Neutrophil (primary cell): ENCODE results near the gene HOMER1.

Source experiments
- H3K27ac ChIP-seq: fragments of 200-600 bp; sonication (generic); 2 replicates; pipeline ENCODE4 v1.5.1; 2016; ENCODE audit warnings: mild to moderate bottlenecking, moderate library complexity
- H3K27me3 ChIP-seq: fragments of 200-600 bp; sonication (generic); 2 replicates; pipeline ENCODE4 v1.6.0; 2016; ENCODE audit warnings: mild to moderate bottlenecking
- H3K36me3 ChIP-seq: fragments of 200-600 bp; sonication (generic); 2 replicates; pipeline ENCODE4 v1.5.1; 2017
- H3K4me1 ChIP-seq, 2 experiments: fragments of 200-600 bp in 1 of 2; sonication (generic) in 1 of 2; 1 replicate in 1 of 2; 2 replicates in 1 of 2; pipeline versions ENCODE4 v1.5.1 to v1.6.1; 2013 to 2016; ENCODE audit warnings: low read depth in 1 of 2, low read length in 1 of 2, mild to moderate bottlenecking in 1 of 2, moderate library complexity in 1 of 2; ENCODE audit not compliant: control insufficient read depth in 1 of 2, insufficient read depth in 1 of 2
- H3K4me3 ChIP-seq, 2 experiments: fragments of 200-600 bp in 1 of 2; sonication (generic) in 1 of 2; 1 replicate in 1 of 2; 2 replicates in 1 of 2; pipeline ENCODE4 v1.5.1; 2013 to 2016; ENCODE audit warnings: low read depth in 1 of 2, low read length in 1 of 2, mild to moderate bottlenecking in 1 of 2, moderate library complexity in 1 of 2
- H3K9me3 ChIP-seq: fragments of 200-600 bp; sonication (generic); 2 replicates; pipeline ENCODE4 v1.5.1; 2016
- CTCF ChIP-seq: fragments of 200-600 bp; sonication (generic); IDR thresholded peaks from 2 replicates; pipeline ENCODE4 v1.5.1; 2016; ENCODE audit warnings: antibody characterized with exemption

Gene HOMER1, protein sequence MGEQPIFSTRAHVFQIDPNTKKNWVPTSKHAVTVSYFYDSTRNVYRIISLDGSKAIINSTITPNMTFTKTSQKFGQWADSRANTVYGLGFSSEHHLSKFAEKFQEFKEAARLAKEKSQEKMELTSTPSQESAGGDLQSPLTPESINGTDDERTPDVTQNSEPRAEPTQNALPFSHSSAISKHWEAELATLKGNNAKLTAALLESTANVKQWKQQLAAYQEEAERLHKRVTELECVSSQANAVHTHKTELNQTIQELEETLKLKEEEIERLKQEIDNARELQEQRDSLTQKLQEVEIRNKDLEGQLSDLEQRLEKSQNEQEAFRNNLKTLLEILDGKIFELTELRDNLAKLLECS

GRCh38 chr5:79513704-79514390, at the start of gene HOMER1:
Gene HOMER1, minus strand, starts transcription at chr5:79514134. Its CDS starts 1,360 bp downstream, at chr5:79512774.
- peak within 1 kb of the TSS; percentile 69 for H3K4me3 ChIP-seq
- H3K27ac ChIP-seq: peak within 1 kb of the TSS; percentile 58
- no peaks in the 10 kb centered on the region for H3K9me3 ChIP-seq
- H3K27me3 ChIP-seq: peaks cover 93% of the 10 kb centered on the region
- peaks cover 15 to 18% of the 10 kb centered on the region in 2 experiments for H3K4me1 ChIP-seq
- H3K36me3 ChIP-seq: no peaks in the 10 kb centered on the region
- no peak for TF ChIP-seq CTCF

DNA sequence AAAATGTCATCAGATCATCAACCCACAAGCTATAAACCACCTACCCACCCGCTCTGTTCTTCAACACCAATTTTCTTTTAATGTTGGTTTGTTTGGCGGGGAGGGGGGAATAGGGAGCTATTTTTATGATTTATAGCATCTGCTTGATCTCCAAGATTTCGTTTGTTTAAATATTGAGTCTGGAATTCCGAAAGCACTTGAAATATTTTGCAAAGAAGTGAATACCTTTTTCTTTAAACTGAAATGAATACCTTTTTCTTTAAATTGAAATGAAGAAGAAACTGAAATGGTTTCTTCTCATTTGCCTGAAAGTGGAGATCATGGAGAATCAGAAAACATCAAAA, 49.3 kb upstream of the HOMER1 start:
- Histone ChIP-seq H3K36me3 (no peaks in the 10 kb centered on the region), H3K27ac (no peak overlapping the region), H3K4me1 (no peaks in the 10 kb centered on the region), H3K9me3 (no peaks in the 10 kb centered on the region), H3K27me3 (no peaks in the 10 kb centered on the region), H3K4me3 (no peak overlapping the region)
- TF ChIP-seq CTCF: no peak

- no peak for TF ChIP-seq CTCF
- Histone ChIP-seq H3K9me3 (no peaks in the 10 kb centered on the region), H3K27ac (no peak overlapping the region), H3K36me3 (no peaks in the 10 kb centered on the region), H3K27me3 (no peaks in the 10 kb centered on the region), H3K4me3 (no peak overlapping the region), H3K4me1 (no peaks in the 10 kb centered on the region)
These were observed 48.7 kb upstream of the HOMER1 start for GRCh38 chr5:79562351-79563246.

DNA sequence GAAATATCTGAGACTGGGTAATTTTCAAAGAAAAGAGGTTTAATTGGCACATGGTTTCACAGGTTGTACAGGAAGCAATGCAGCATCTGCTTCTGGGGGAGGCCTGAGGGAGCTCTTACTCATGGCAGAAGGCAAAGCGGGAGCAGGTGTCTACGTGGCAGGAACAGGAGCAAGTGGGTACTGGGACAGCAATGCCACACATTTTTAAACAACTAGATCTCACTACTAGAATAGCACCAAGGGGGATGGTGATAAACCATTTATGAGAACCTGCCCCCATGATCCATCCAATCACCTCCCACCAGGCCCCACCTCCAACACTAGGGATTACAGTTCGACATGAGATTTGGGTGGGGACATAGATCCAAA, 47.6 kb upstream of the HOMER1 start:
- Histone ChIP-seq H3K4me1 (no peaks in the 10 kb centered on the region), H3K27me3 (no peaks in the 10 kb centered on the region), H3K4me3 (no peak overlapping the region), H3K9me3 (no peaks in the 10 kb centered on the region), H3K36me3 (no peaks in the 10 kb centered on the region), H3K27ac (no peak overlapping the region)
- no peak for TF ChIP-seq CTCF

DNA sequence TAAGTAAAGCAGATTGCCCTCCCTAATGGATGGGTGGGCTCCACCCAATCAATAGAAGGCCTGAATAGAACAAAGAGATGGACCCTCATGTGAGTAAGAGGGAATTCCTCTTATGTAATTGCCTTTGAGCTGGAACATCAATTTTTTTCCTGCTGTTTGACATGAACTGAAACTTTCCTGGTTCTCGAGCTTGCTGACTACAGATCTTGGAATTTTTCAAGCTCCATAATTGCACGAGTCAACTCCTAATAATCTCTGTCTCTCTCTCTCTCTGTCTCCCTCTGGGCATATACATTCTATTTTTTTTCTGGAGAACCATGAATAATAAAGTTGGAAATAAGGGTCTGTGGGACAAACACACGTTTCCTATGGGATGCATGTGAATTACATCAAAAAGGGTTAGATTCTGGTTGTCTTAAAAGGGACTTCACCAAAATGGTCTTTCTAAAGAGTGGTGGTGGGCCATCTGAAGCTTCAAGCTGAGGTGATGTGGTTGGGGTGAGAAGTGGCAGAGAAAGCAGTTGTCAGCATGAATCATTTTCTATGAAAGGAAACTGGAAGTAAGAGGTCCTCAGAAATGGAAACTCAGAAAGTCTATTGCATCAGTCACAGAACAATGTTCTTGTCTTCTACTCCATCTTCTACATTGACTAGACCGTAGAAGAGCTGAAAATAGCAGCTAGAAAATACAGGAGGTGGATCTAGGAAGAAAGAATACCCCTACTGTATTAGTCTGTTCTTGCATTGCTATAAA, 47.0 kb upstream of the HOMER1 start:
- no peak for TF ChIP-seq CTCF
- Histone ChIP-seq H3K4me3 (no peak overlapping the region), H3K27ac (no peak overlapping the region), H3K36me3 (no peaks in the 10 kb centered on the region), H3K4me1 (no peaks in the 10 kb centered on the region), H3K9me3 (no peaks in the 10 kb centered on the region), H3K27me3 (no peaks in the 10 kb centered on the region)
